HCT116 (cell line): ENCODE results near the gene POLG. TPM values are rescaled to one million over a fixed set of nuclear protein-coding genes. Genes with fewer than 3 reads are reported as not detected.

ENCODE experiments used
- ATAC-seq: fragments of 200-7000 bp; cut with Tn5 transposase; 2 replicates; pipeline ENCODE4 v1.9.1; 2020; ENCODE audit warnings: mild to moderate bottlenecking, moderate library complexity
- BruUV-seq: library from RNA; stranded (reverse); fragments of 400-500 nt; replicated peaks from 2 replicates; lab custom pipeline; 2021; lab: Mats Ljungman, UMichigan
- CTCF ChIA-PET: fragments of 300-600 bp; sonication (Branson Sonifier 250); formaldehyde crosslinking; loops from one replicate; lab custom pipeline; 2021; ENCODE audit warnings: antibody characterized with exemption; lab: Charles Lee
- POLR2A ChIA-PET: fragments of 300-600, 350-600 bp; sonication (Branson Sonifier 250); formaldehyde crosslinking; loops from one replicate; lab custom pipeline; 2021; ENCODE audit warnings: antibody characterized with exemption; lab: Charles Lee
- RAD21 ChIA-PET, 2 experiments: fragments of 300-600 bp; sonication (Branson Sonifier 250); formaldehyde crosslinking; loops; one replicate each; lab custom pipeline; 2023; ENCODE audit warnings: low total read pairs in 2 of 2; ENCODE audit not compliant: uncharacterized antibody in 2 of 2, unreplicated experiment in 2 of 2, low non-redundant PET in 1 of 2; lab: Charles Lee
- DNase-seq: peaks from one replicate; pipeline ENCODE4 v3.0.0-alpha.2; 2010; ENCODE audit warnings: low read depth, low spot score
- H2AFZ ChIP-seq: fragments of 200-600 bp; shearing (Covaris generic), sonication (generic); 2 replicates; pipeline ENCODE4 v1.6.1; 2017; ENCODE audit warnings: low read depth, mixed run types, mixed read lengths, antibody characterized with exemption, low read length; ENCODE audit not compliant: poor library complexity, severe bottlenecking
- H3K27ac ChIP-seq: 2 replicates; pipeline ENCODE4 v1.5.1; 2012; ENCODE audit warnings: low read depth, low read length
- H3K27me3 ChIP-seq: fragments of 200-600 bp; sonication (generic); 2 replicates; pipeline ENCODE4 v1.6.1; 2016; ENCODE audit warnings: mixed run types, low read length, mixed read lengths; ENCODE audit not compliant: insufficient read depth
- H3K36me3 ChIP-seq, 2 experiments: fragments of 200-500 bp in 1 of 2; fragments of 200-600 bp in 1 of 2; sonication (Bioruptor generic) in 1 of 2; sonication (generic) in 1 of 2; 2 replicates each; pipeline versions ENCODE4 v1.5.1 to v1.6.1; 2014 to 2016; ENCODE audit warnings: low read length in 2 of 2, inconsistent platforms in 1 of 2, mixed read lengths in 1 of 2, mixed run types in 1 of 2; ENCODE audit not compliant: insufficient read depth in 2 of 2, control insufficient read depth in 1 of 2
- H3K4me1 ChIP-seq, 2 experiments: fragments of 200-600 bp in 1 of 2; sonication (generic) in 1 of 2; 2 replicates each; pipeline versions ENCODE4 v1.5.1 to v1.6.1; 2012 to 2017; ENCODE audit warnings: low read length in 2 of 2, inconsistent platforms in 1 of 2, mild to moderate bottlenecking in 1 of 2, mixed read lengths in 1 of 2, mixed run types in 1 of 2, moderate library complexity in 1 of 2; ENCODE audit not compliant: insufficient read depth in 2 of 2, control insufficient read depth in 1 of 2
- H3K4me2 ChIP-seq: fragments of 200-600 bp; sonication (generic); 2 replicates; pipeline ENCODE4 v1.6.1; 2017; ENCODE audit warnings: mixed run types, low read length, mixed read lengths
- H3K4me3 ChIP-seq, 2 experiments: fragments of 200-600 bp in 1 of 2; sonication (generic) in 1 of 2; replicated peaks in 1 of 2; 2 replicates each; pipeline ENCODE4 v1.5.1; 2011 to 2016; ENCODE audit warnings: low read length in 2 of 2, control low read depth in 1 of 2, low read depth in 1 of 2, mild to moderate bottlenecking in 1 of 2, mixed read lengths in 1 of 2, mixed run types in 1 of 2
- H3K79me2 ChIP-seq: fragments of 200-600 bp; sonication (generic); 2 replicates; pipeline ENCODE4 v1.6.1; 2017; ENCODE audit warnings: mild to moderate bottlenecking, mixed run types, low read length, moderate library complexity, mixed read lengths; ENCODE audit not compliant: insufficient read depth
- H3K9ac ChIP-seq: fragments of 200-600 bp; sonication (generic); 2 replicates; pipeline ENCODE4 v1.6.1; 2016; ENCODE audit warnings: low read length, mixed read lengths
- H3K9me2 ChIP-seq: fragments of 200-600 bp; sonication (generic), shearing (Covaris generic); 2 replicates; pipeline ENCODE4 v1.6.1; 2017; ENCODE audit warnings: mixed run types, mild to moderate bottlenecking, moderate library complexity; ENCODE audit not compliant: insufficient read depth
- H3K9me3 ChIP-seq, 2 experiments: fragments of 200-500 bp in 1 of 2; fragments of 200-600 bp in 1 of 2; sonication (Bioruptor generic) in 1 of 2; sonication (generic) in 1 of 2; 2 replicates each; pipeline ENCODE4 v1.6.1; 2014 to 2017; ENCODE audit warnings: low read length in 2 of 2, mixed read lengths in 2 of 2, inconsistent platforms in 1 of 2, low read depth in 1 of 2, mild to moderate bottlenecking in 1 of 2, mixed run types in 1 of 2, moderate library complexity in 1 of 2; ENCODE audit not compliant: control insufficient read depth in 1 of 2, insufficient read depth in 1 of 2
- H4K20me1 ChIP-seq: fragments of 200-600 bp; sonication (generic), shearing (Covaris generic); 2 replicates; pipeline ENCODE4 v1.6.1; 2017; ENCODE audit warnings: mixed run types, mild to moderate bottlenecking, moderate library complexity; ENCODE audit not compliant: insufficient read depth
- CEBPB ChIP-seq: IDR thresholded peaks from 2 replicates; pipeline ENCODE4 v1.6.1; 2012; ENCODE audit warnings: low read depth
- EGR1 ChIP-seq: IDR thresholded peaks from 2 replicates; pipeline ENCODE4 v1.6.1; 2012; ENCODE audit warnings: low read depth
- ELF1 ChIP-seq: IDR thresholded peaks from 2 replicates; pipeline ENCODE4 v1.6.1; 2012; ENCODE audit warnings: low read depth, borderline replicate concordance
- EZH2phosphoT487 ChIP-seq: fragments of 200-600 bp; IDR thresholded peaks from 2 replicates; pipeline ENCODE4 v1.6.1; 2018; ENCODE audit warnings: antibody characterized with exemption, borderline replicate concordance
- FOSL1 ChIP-seq: IDR thresholded peaks from 2 replicates; pipeline ENCODE4 v1.6.1; 2012; ENCODE audit warnings: low read depth
- JUND ChIP-seq: IDR thresholded peaks from 2 replicates; pipeline ENCODE4 v1.6.1; 2012
- POLR2A ChIP-seq: IDR thresholded peaks from 2 replicates; pipeline ENCODE4 v1.7.0; 2011; ENCODE audit warnings: borderline replicate concordance; ENCODE audit not compliant: insufficient read depth, insufficient read length; ENCODE audit errors: extremely low read depth
- POLR2AphosphoS5 ChIP-seq: IDR thresholded peaks from 2 replicates; pipeline ENCODE4 v1.6.1; 2011; ENCODE audit warnings: mild to moderate bottlenecking, low read depth, low read length, moderate library complexity
- RAD21 ChIP-seq: IDR thresholded peaks from 2 replicates; pipeline ENCODE4 v1.6.1; 2012; ENCODE audit warnings: low read depth, mild to moderate bottlenecking
- SIN3A ChIP-seq: IDR thresholded peaks from 2 replicates; pipeline ENCODE4 v1.6.1; 2012; ENCODE audit warnings: low read depth
- SRF ChIP-seq: IDR thresholded peaks from 2 replicates; pipeline ENCODE4 v1.6.1; 2012; ENCODE audit warnings: low read depth
- TCF7L2 ChIP-seq: IDR thresholded peaks from 2 replicates; pipeline ENCODE4 v1.7.0; 2011; ENCODE audit warnings: borderline replicate concordance, inconsistent platforms; ENCODE audit not compliant: insufficient read depth, insufficient read length; ENCODE audit errors: extremely low read depth
- YY1 ChIP-seq: IDR thresholded peaks from 2 replicates; pipeline ENCODE4 v1.6.1; 2011; ENCODE audit warnings: low read length, low read depth, moderate library complexity, mild to moderate bottlenecking; ENCODE audit not compliant: insufficient replicate concordance; ENCODE audit errors: extremely low read depth
- ZNF274 ChIP-seq: fragments of 200-500 bp; sonication (Bioruptor generic); IDR thresholded peaks from 2 replicates; pipeline ENCODE4 v1.6.1; 2014; ENCODE audit warnings: mild to moderate bottlenecking, low read depth, low read length, inconsistent platforms
- intact Hi-C: fragments of 100-400 bp; cut with micrococcal nuclease; formaldehyde crosslinking; loops from 2 replicates; pipeline ENCODE4 v1.10.0; 2022
- total RNA-seq: library from RNA; stranded (reverse); gene quantifications from one replicate; pipeline ENCODE4 v1.2.1, GENCODE V29; 2021; ENCODE audit not compliant: unreplicated experiment
- TF ChIP-seq, protein P1 (sequence below): IDR thresholded peaks from 2 replicates; pipeline ENCODE4 v1.6.1; 2012
- TF ChIP-seq, protein P2 (sequence below), 3 experiments: fragments of 200-600 bp in 1 of 3; sonication (generic) in 1 of 3; IDR thresholded peaks in 2 of 3; conservative IDR thresholded peaks in 1 of 3; 2 replicates each; pipeline ENCODE4 v1.5.1; 2012 to 2017; ENCODE audit warnings: low read depth in 2 of 3, low read length in 2 of 3, antibody characterized with exemption in 1 of 3, borderline replicate concordance in 1 of 3, control low read depth in 1 of 3, mild to moderate bottlenecking in 1 of 3, mixed read lengths in 1 of 3, mixed run types in 1 of 3, moderate library complexity in 1 of 3; ENCODE audit not compliant: insufficient read depth in 1 of 3
- TF ChIP-seq, protein P3 (sequence below): IDR thresholded peaks from 2 replicates; pipeline ENCODE4 v1.6.1; 2012; ENCODE audit warnings: low read depth
- TF ChIP-seq, protein P4 (sequence below): IDR thresholded peaks from 2 replicates; pipeline ENCODE4 v1.6.1; 2012

POLG gene
- total RNA-seq, 1 experiment from 2014 or later, result 72.7 TPM

DNA sequence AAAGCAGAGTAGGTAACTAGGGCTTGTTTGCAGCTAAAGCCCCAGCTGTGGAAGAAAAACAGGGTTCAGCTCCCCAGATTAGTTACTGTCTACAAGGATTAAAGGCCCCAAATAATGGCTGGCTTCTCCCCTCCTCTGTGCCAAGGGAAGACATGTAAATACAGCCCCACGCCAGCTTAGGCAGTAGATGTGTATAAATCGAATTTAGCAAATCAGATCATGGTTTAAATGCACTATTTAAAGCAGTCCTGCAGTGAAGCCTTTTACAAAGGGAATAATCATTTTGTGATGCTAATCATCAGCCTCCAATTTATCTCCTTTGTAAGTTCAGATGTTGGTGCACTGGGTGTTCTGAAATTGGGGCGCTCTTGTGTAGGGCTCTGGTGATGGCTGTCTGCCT, 46.7 kb upstream of the POLG start:
- CTCF ChIA-PET, result no interaction called here
- no peaks in the 10 kb centered on the region for H3K9me2 ChIP-seq
- H3K36me3 ChIP-seq, result no peaks in the 10 kb centered on the region
- H3K4me2 ChIP-seq, result no peak overlapping the region
- ATAC-seq (no peak), DNase-seq (no peak)
- H3K79me2 ChIP-seq, result no peaks in the 10 kb centered on the region
- H3K4me3 ChIP-seq, result no peak overlapping the region
- H3K9ac ChIP-seq, result no peak overlapping the region
- no peak for TF ChIP-seq CEBPB
- TF ChIP-seq, protein P1, sequence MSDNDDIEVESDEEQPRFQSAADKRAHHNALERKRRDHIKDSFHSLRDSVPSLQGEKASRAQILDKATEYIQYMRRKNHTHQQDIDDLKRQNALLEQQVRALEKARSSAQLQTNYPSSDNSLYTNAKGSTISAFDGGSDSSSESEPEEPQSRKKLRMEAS, result no peak
- TF ChIP-seq RAD21, result no peak
- TF ChIP-seq JUND, result no peak
- TF ChIP-seq ZNF274, result no peak
- TF ChIP-seq ELF1, result no peak
- TF ChIP-seq EGR1, result no peak
- TF ChIP-seq EZH2phosphoT487, result no peak
- no peak for TF ChIP-seq TCF7L2
- TF ChIP-seq POLR2A, result no peak
- TF ChIP-seq FOSL1, result no peak
- TF ChIP-seq SRF, result no peak
- TF ChIP-seq SIN3A, result no peak
- no peak for TF ChIP-seq YY1
- TF ChIP-seq, protein P2, sequence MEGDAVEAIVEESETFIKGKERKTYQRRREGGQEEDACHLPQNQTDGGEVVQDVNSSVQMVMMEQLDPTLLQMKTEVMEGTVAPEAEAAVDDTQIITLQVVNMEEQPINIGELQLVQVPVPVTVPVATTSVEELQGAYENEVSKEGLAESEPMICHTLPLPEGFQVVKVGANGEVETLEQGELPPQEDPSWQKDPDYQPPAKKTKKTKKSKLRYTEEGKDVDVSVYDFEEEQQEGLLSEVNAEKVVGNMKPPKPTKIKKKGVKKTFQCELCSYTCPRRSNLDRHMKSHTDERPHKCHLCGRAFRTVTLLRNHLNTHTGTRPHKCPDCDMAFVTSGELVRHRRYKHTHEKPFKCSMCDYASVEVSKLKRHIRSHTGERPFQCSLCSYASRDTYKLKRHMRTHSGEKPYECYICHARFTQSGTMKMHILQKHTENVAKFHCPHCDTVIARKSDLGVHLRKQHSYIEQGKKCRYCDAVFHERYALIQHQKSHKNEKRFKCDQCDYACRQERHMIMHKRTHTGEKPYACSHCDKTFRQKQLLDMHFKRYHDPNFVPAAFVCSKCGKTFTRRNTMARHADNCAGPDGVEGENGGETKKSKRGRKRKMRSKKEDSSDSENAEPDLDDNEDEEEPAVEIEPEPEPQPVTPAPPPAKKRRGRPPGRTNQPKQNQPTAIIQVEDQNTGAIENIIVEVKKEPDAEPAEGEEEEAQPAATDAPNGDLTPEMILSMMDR (IDR thresholded peaks at IDR 0.05 in 2 of 3, conservative IDR thresholded peaks at IDR 0.05 in 1 of 3; ENCODE audit: borderline replicate concordance in 1 of 3, insufficient read depth in 1 of 3, low read depth in 2 of 3, low read length in 2 of 3), result no peak
- TF ChIP-seq, protein P3, sequence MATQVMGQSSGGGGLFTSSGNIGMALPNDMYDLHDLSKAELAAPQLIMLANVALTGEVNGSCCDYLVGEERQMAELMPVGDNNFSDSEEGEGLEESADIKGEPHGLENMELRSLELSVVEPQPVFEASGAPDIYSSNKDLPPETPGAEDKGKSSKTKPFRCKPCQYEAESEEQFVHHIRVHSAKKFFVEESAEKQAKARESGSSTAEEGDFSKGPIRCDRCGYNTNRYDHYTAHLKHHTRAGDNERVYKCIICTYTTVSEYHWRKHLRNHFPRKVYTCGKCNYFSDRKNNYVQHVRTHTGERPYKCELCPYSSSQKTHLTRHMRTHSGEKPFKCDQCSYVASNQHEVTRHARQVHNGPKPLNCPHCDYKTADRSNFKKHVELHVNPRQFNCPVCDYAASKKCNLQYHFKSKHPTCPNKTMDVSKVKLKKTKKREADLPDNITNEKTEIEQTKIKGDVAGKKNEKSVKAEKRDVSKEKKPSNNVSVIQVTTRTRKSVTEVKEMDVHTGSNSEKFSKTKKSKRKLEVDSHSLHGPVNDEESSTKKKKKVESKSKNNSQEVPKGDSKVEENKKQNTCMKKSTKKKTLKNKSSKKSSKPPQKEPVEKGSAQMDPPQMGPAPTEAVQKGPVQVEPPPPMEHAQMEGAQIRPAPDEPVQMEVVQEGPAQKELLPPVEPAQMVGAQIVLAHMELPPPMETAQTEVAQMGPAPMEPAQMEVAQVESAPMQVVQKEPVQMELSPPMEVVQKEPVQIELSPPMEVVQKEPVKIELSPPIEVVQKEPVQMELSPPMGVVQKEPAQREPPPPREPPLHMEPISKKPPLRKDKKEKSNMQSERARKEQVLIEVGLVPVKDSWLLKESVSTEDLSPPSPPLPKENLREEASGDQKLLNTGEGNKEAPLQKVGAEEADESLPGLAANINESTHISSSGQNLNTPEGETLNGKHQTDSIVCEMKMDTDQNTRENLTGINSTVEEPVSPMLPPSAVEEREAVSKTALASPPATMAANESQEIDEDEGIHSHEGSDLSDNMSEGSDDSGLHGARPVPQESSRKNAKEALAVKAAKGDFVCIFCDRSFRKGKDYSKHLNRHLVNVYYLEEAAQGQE, result no peak
- TF ChIP-seq, protein P4, sequence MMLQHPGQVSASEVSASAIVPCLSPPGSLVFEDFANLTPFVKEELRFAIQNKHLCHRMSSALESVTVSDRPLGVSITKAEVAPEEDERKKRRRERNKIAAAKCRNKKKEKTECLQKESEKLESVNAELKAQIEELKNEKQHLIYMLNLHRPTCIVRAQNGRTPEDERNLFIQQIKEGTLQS, result no peak
- TF ChIP-seq POLR2AphosphoS5, result no peak
- RAD21 ChIA-PET, result no interaction called here
- no peaks in the 10 kb centered on the region for H3K27me3 ChIP-seq
- peaks cover 3 to 5% of the 10 kb centered on the region in 2 experiments; a peak in 2 of 4 replicates for H3K4me1 ChIP-seq
- intact Hi-C loops, result no loop called here
- no peaks in the 10 kb centered on the region for H3K9me3 ChIP-seq
- no peak overlapping the region for H2AFZ ChIP-seq
- POLR2A ChIA-PET, result no interaction called here
- BruUV-seq, result no TSS peak
- no peaks in the 10 kb centered on the region for H4K20me1 ChIP-seq
- H3K27ac ChIP-seq, result no peak overlapping the region
